Nephron (organoid): ENCODE measurements around the gene NT5DC3.

ENCODE experiments used
- H3K27ac Mint-ChIP-seq, 3 experiments: 2 replicates each; pipeline ENCODE4 v1.8.0; 2020; ENCODE audit warnings: mixed read lengths in 3 of 3, mild to moderate bottlenecking in 2 of 3, moderate library complexity in 1 of 3
- H3K27me3 Mint-ChIP-seq: 2 replicates; pipeline ENCODE4 v1.8.0; 2021; ENCODE audit warnings: low read depth, mild to moderate bottlenecking, moderate library complexity, mixed read lengths
- H3K36me3 Mint-ChIP-seq: 2 replicates; pipeline ENCODE4 v1.8.0; 2020; ENCODE audit warnings: low read depth, mixed read lengths
- H3K4me1 Mint-ChIP-seq: 2 replicates; pipeline ENCODE4 v1.8.0; 2020; ENCODE audit warnings: mixed read lengths
- H3K4me3 Mint-ChIP-seq, 3 experiments: 2 replicates each; pipeline ENCODE4 v1.8.0; 2020; ENCODE audit warnings: mild to moderate bottlenecking in 3 of 3, mixed read lengths in 3 of 3, moderate library complexity in 2 of 3
- H3K9me3 Mint-ChIP-seq: 2 replicates; pipeline ENCODE4 v1.8.0; 2020; ENCODE audit warnings: mixed read lengths
- TF ChIP-seq, protein P1 (sequence below), 3 experiments: fragments of 200-600 bp; sonication (generic); IDR thresholded peaks; one replicate each; pipeline ENCODE4 v1.5.0; 2021; ENCODE audit warnings: antibody characterized with exemption in 3 of 3; ENCODE audit not compliant: unreplicated experiment in 3 of 3

The NT5DC3 gene

GRCh38 chr12:103848143-103848542, 7.1 kb upstream of the NT5DC3 start:
- no peaks in the 10 kb centered on the region for H3K36me3 Mint-ChIP-seq
- H3K4me1 Mint-ChIP-seq = peaks cover 44% of the 10 kb centered on the region
- no peaks in the 10 kb centered on the region for H3K9me3 Mint-ChIP-seq
- H3K4me3 Mint-ChIP-seq = no peak overlapping the region
- H3K27me3 Mint-ChIP-seq = peaks cover 9% of the 10 kb centered on the region
- H3K27ac Mint-ChIP-seq = no peak overlapping the region
- TF ChIP-seq, protein P1, sequence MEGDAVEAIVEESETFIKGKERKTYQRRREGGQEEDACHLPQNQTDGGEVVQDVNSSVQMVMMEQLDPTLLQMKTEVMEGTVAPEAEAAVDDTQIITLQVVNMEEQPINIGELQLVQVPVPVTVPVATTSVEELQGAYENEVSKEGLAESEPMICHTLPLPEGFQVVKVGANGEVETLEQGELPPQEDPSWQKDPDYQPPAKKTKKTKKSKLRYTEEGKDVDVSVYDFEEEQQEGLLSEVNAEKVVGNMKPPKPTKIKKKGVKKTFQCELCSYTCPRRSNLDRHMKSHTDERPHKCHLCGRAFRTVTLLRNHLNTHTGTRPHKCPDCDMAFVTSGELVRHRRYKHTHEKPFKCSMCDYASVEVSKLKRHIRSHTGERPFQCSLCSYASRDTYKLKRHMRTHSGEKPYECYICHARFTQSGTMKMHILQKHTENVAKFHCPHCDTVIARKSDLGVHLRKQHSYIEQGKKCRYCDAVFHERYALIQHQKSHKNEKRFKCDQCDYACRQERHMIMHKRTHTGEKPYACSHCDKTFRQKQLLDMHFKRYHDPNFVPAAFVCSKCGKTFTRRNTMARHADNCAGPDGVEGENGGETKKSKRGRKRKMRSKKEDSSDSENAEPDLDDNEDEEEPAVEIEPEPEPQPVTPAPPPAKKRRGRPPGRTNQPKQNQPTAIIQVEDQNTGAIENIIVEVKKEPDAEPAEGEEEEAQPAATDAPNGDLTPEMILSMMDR (IDR thresholded peaks at IDR 0.05; ENCODE audit: unreplicated experiment in 3 of 3) = no peak

DNA sequence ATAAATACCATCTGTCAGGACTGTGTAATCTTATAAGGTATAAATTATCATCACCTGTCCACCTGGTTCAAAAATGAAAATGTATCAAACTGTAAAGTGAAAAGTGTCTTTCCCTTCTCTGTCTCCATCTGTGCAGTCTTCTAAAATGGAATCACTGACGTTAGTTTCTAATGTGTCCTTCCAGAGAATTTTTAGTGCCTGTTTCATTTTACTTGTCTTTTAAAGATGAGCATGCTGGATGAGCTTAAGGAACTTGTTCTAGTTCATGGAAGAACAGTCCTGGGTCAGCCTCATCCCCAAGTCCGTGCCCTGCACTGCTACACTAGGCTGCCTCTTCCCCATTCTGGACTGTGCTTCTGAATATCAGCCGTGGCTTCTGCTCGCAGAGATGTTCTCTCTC, 5.4 kb upstream of the NT5DC3 start:
- no peaks in the 10 kb centered on the region for H3K9me3 Mint-ChIP-seq

GRCh38 chr12:103844305-103844704, 3.3 kb upstream of the NT5DC3 start:
- Mint-ChIP-seq H3K4me3 (peak overlapping the region in 1 of 3 experiments; percentile 22), H3K27me3 (peaks cover 24% of the 10 kb centered on the region), H3K27ac (no peak overlapping the region), H3K4me1 (peaks cover 34% of the 10 kb centered on the region), H3K9me3 (no peaks in the 10 kb centered on the region), H3K36me3 (no peaks in the 10 kb centered on the region)
- TF ChIP-seq, protein P1 (IDR thresholded peaks at IDR 0.05; ENCODE audit: unreplicated experiment in 3 of 3) = no peak

More for the DNA sequence above, 5.4 kb upstream of the NT5DC3 start:
- TF ChIP-seq, protein P1 (IDR thresholded peaks at IDR 0.05; ENCODE audit: unreplicated experiment in 3 of 3) = no peak
- Mint-ChIP-seq H3K27ac (no peak overlapping the region), H3K36me3 (no peaks in the 10 kb centered on the region), H3K27me3 (peaks cover 14% of the 10 kb centered on the region), H3K4me3 (no peak overlapping the region), H3K4me1 (peaks cover 43% of the 10 kb centered on the region)

DNA sequence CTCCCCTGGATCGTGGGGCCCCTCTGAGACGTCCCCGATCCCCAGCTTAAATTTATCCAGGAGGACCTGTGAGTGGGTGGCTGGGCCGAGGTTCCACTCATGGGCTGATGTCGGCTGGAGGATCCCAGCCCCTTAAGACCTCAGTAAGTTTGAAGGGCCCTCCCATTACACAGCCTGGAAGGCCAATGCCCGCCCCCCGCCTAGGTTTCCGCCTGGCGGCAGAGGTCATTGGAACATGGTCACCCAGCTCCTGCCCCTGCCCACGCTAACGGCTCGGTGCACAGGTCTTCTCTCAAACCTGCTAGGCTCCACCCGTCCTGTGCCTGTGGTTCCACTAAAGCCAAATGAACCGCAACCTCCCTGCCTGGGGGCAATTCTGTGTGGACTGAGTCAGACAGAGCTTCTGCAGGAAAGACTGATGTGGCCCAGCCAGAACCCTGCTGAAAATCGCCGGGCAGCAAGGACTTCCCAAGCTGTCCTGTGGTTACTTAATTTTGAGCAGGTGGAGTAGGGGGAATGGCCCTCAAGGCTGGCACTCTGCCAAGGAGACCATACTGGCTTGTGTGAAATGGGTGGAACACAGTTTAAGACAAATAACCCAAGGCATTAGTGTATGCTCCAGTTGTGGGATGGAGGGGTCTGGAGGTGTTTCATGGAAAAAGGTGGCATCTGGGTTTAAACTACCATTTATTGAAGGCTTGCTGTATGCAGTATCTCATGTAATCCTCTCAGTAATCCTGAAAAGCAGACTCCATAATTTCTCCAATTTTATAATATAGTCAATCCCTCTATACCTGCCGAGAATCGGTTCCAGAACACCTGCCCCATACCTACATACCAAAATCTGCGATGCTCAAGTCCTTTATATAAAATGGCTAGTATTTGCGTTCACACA, 903 bp upstream of the NT5DC3 start:
- TF ChIP-seq, protein P1 (IDR thresholded peaks at IDR 0.05; ENCODE audit: unreplicated experiment in 3 of 3) = no peak
- peaks cover 29% of the 10 kb centered on the region for H3K4me1 Mint-ChIP-seq
- H3K9me3 Mint-ChIP-seq = no peaks in the 10 kb centered on the region
- H3K27me3 Mint-ChIP-seq = peaks cover 21% of the 10 kb centered on the region
- peak overlapping the region; percentile 94 to 97 (median 94) for H3K4me3 Mint-ChIP-seq
- H3K27ac Mint-ChIP-seq = peak overlapping the region; percentile 26 to 95 (median 77)
- no peaks in the 10 kb centered on the region for H3K36me3 Mint-ChIP-seq

GRCh38 chr12:103840462-103840875, 565 bp downstream of the NT5DC3 start:
- H3K36me3 Mint-ChIP-seq = no peaks in the 10 kb centered on the region
- peaks cover 25% of the 10 kb centered on the region for H3K4me1 Mint-ChIP-seq
- H3K27me3 Mint-ChIP-seq = peaks cover 19% of the 10 kb centered on the region
- H3K9me3 Mint-ChIP-seq = no peaks in the 10 kb centered on the region
- peak overlapping the region in 2 of 3 experiments; percentile 44 to 55 for H3K27ac Mint-ChIP-seq
- H3K4me3 Mint-ChIP-seq = peak overlapping the region; percentile 89 to 97 (median 89)
- TF ChIP-seq, protein P1 (IDR thresholded peaks at IDR 0.05; ENCODE audit: unreplicated experiment in 3 of 3) = no peak
